H1 (cell line): ENCODE data around the gene UPF2. TPM values are rescaled to one million over a fixed set of nuclear protein-coding genes. Genes with fewer than 3 reads are reported as not detected.

Source experiments
- E2F6 ChIP-seq: IDR thresholded peaks from 2 replicates; pipeline ENCODE4 v1.6.1; 2012; ENCODE audit warnings: inconsistent platforms
- RBBP5 ChIP-seq: IDR thresholded peaks from 2 replicates; pipeline ENCODE4 v1.7.1; 2012; ENCODE audit warnings: low read depth, mild to moderate bottlenecking, inconsistent platforms, low read length, moderate library complexity, borderline replicate concordance
- RXRA ChIP-seq: IDR thresholded peaks from 2 replicates; pipeline ENCODE4 v1.6.1; 2011; ENCODE audit warnings: low read depth, mild to moderate bottlenecking, low read length, moderate library complexity; ENCODE audit not compliant: insufficient read depth
- SRF ChIP-seq: IDR thresholded peaks from 2 replicates; pipeline ENCODE4 v1.6.1; 2011; ENCODE audit warnings: mild to moderate bottlenecking, low read depth, low read length, moderate library complexity
- USF2 ChIP-seq: IDR thresholded peaks from 2 replicates; pipeline ENCODE4 v1.6.1; 2011; ENCODE audit warnings: low read length, improper control_type of control experiment
- ZNF274 ChIP-seq: IDR thresholded peaks from 2 replicates; pipeline ENCODE4 v1.7.0; 2012; ENCODE audit warnings: low read length, borderline replicate concordance; ENCODE audit errors: extremely low read depth
- polyA plus RNA-seq, 7 experiments: library from polyadenylated mRNA; depleted of rRNA in 3 of 7; stranded (reverse) in 5 of 7; unstranded in 2 of 7; fragments of >200 nt in 5 of 7; fragments of 200-250 nt in 2 of 7; gene quantifications; 1 replicate in 5 of 7; 2 replicates in 1 of 7; 4 replicates in 1 of 7; pipeline versions ENCODE4 v1.2.1 to v1.2.3, GENCODE V29; 2011 to 2013; ENCODE audit warnings: missing spikeins in 2 of 7, mixed read lengths in 2 of 7
- total RNA-seq: library from RNA; stranded (reverse); fragmentation: NEBNext Ultra II Directional; extraction: Animal tissue kit (Norgen Biotek cat#: 25700); gene quantifications from 2 replicates; pipeline ENCODE4 v1.2.1, GENCODE V29; 2021

UPF2 gene
- total and polyA plus RNA-seq, 2 of the 8 experiments (the other 6 are each of a cell fraction or from before 2014, with no cell fraction given), result 6.2 to 32.8 TPM

- TF ChIP-seq SRF, result no peak
- no peak for TF ChIP-seq USF2
- no peak for TF ChIP-seq RXRA
- no peak for TF ChIP-seq RBBP5
- no peak for TF ChIP-seq ZNF274
- no peak for TF ChIP-seq E2F6
- TF ChIP-seq, all 59 proteins: peak for 0
Measured at GRCh38 chr10:11898372-11899066, 144.1 kb downstream of the UPF2 start (continued).
